DND-41 (cell line): Measurements from ENCODE around the gene MYO16.

ENCODE experiments used
- EZH2 ChIP-seq: IDR thresholded peaks from 3 replicates; pipeline ENCODE4 v1.6.1; 2012; ENCODE audit warnings: borderline replicate concordance, low read depth, mild to moderate bottlenecking, moderate library complexity, low read length, inconsistent platforms; ENCODE audit not compliant: severe bottlenecking
- TF ChIP-seq, protein P1 (sequence below): IDR thresholded peaks from 2 replicates; pipeline ENCODE4 v1.5.1; 2012; ENCODE audit warnings: borderline replicate concordance, low read length, moderate library complexity, mild to moderate bottlenecking; ENCODE audit not compliant: poor library complexity, severe bottlenecking; ENCODE audit errors: extremely low read depth

DNA sequence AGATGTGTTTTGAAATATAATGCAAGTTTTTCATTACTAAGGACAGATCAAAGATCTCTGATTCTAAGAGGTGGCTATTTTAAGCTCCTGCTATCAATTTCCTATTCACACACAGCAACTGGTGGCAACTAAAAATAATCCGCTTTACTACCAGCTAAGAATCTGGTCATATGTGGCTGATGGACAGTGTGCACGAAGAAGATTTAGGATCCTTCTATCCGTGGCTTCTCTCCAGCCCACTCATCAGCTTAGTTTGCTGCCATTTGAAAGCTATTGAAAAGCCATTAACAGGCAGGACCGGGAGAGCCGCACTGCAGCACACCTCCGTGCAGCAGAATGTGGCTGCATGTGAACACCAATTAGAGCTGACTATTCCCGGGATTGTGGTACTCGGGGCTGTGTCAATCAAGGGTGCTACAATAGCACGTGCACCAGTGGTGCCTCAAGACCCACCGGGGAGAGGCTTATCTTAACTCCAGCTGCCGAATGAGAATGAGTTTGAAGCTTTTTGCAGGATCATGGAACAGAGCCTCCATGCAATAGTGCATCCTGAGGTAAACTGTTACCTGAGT is at the start of gene MYO16:
- TF ChIP-seq, protein P1, sequence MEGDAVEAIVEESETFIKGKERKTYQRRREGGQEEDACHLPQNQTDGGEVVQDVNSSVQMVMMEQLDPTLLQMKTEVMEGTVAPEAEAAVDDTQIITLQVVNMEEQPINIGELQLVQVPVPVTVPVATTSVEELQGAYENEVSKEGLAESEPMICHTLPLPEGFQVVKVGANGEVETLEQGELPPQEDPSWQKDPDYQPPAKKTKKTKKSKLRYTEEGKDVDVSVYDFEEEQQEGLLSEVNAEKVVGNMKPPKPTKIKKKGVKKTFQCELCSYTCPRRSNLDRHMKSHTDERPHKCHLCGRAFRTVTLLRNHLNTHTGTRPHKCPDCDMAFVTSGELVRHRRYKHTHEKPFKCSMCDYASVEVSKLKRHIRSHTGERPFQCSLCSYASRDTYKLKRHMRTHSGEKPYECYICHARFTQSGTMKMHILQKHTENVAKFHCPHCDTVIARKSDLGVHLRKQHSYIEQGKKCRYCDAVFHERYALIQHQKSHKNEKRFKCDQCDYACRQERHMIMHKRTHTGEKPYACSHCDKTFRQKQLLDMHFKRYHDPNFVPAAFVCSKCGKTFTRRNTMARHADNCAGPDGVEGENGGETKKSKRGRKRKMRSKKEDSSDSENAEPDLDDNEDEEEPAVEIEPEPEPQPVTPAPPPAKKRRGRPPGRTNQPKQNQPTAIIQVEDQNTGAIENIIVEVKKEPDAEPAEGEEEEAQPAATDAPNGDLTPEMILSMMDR: no peak
- no peak for TF ChIP-seq EZH2
